GM18519 (cell line): ENCODE data around the gene LRMDA.

Experiments used
- ATAC-seq: cut with Tn5 transposase; IDR thresholded peaks from one replicate; pipeline ENCODE4 v1.9.1; 2021; ENCODE audit warnings: mild to moderate bottlenecking, moderate library complexity; ENCODE audit not compliant: unreplicated experiment, low FRiP score

LRMDA gene

DNA sequence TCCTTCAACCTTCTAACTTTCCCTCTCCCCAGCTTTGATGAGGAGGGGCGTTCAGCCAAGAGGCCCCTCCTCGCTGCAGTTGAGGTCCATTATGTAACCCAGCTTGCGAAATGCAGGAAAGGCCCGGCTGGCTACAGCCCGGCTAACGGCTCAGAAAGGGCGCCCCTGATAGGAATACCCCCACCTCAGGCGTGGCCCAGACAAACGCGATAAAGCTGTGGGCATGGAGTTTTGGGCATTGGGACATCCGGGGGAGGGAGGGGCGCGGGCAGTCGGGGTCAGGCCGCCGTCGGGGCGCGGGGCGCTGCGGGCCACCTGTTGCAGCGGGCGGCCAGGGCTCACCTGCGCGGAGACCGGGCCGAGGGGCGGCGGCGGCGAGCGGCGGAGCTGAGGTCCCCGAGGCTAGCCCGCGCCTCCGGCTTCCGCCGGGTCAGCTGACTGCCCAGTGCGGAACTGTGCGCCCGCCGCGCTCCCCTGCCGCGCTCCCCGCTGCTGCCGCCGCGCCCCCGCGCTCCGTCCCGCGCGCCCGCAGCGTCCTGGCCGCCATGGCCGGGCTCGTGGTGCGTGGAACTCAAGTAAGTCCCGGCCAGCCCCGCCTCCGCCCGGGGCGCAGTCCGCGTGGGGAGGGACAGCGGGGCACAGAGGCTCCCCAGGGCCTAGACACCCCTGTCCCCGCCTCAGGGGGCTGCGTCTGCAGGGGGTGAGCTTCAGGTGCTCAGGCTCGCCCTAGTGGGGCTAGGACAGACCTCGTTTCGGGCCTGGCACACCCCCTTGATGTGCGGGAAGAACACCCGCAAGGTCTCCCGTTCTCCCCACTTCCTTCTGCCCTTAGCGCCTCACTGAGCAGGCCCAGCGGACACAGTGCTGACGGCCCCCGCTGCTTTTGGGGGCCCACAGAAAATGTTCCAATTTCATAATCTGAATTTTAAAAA is at the start of gene LRMDA:
LRMDA (plus strand) TSS at position 445 of the 932 bp plus-strand sequence.
- ATAC-seq, result no peak

DNA sequence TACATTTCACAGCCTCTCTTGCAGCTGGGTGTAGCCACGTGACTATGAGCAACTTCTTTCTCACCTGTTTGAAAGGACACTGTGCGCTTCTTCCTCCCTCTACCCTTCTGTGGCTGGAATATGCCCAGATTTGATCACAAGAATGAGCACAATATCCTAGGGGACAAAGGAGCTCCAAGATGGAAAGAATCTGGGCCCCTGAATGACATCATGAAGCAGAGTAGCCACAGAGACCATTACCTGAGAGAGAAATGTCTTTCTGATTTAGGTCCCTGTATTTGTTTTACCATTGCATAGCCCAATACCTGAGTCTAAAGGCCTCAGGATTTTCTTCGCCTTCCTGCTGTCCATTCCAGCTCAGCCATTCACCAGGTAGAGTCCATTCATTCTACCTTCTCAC is 45.3 kb upstream of the LRMDA start:
- no peak for ATAC-seq

GRCh38 chr10:75388082-75388481 is 43.3 kb upstream of the LRMDA start:
- no peak for ATAC-seq

DNA sequence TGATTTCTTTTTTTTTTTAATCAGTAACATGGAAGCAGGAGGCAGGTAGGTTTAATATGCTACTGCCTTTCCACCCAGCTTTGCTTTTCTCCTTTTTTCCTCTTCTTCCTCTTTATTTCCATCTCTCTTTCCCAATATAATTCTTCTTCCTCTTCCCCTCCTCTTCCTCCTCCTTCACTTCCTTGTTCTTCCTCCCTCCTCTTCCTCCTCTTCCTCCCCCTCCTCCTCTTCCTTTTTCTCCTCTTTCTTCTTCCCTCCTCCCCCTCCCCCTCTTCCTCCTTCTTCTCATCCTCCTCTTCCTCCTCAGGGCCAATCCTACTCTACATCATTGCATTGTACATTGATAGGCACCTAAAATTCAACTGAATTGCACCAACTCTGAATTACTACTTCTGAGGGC is 41.2 kb upstream of the LRMDA start:
- ATAC-seq, result no peak

DNA sequence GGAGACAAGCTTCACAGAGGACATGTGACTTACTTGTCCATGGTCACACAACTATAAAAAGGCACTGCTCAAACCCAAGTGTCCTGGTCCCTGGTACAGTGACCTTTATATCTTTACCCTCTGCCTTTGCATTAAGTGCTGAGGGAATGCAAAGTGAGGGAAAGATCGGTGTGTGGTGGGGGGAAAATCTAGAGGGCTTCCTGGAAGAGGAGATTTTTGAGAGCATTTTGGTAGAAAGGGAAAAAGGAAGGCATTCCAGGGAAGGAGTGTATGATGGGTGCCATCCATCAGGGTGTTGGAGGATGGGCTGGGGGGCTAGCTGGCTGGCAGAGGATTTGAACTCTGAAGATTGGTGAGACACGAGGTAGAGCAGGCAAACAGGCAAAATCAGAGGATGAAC is 39.2 kb upstream of the LRMDA start:
- ATAC-seq, result no peak

DNA sequence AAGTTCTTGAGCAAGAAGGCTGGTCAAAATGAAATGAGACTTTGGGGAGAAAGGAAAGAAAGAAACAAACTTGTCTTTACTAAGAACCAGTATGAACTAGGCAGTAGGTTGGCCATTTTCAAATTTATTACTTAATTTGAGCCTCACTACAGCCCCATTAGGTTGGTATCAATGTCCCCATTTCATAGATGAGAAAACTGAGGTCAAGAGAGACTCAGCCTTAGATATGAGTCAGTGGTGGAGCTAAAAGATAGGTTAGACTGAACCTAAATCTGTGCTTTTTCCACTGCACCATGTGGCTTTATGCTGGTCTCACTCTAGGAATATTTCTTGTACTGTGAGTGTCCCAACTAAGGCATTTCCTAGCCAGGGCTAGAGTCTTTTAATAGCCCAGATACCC is 38.7 kb upstream of the LRMDA start:
- ATAC-seq, result no peak

DNA sequence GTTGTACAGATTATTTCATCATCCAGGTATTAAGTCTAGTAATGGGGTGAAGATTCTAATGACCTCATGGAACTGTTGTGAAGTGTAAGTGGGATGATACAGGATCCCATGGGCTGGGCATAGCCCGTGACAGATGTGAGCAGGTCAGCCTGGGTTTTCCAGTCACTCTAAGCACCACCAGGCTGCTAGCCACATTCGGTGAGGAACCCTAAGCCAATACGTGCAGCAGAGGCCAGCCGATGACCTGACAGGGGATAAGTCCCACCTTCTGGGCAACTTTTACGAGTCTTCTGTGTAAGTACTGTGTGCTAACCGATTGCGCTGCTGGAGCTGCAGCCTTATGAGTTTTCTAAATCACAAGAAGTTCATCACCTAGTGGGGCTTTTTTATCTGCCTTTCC is 37.2 kb upstream of the LRMDA start:
- no peak for ATAC-seq

- ATAC-seq, result no peak
Measured at GRCh38 chr10:75395066-75395931, 36.1 kb upstream of the LRMDA start.

DNA sequence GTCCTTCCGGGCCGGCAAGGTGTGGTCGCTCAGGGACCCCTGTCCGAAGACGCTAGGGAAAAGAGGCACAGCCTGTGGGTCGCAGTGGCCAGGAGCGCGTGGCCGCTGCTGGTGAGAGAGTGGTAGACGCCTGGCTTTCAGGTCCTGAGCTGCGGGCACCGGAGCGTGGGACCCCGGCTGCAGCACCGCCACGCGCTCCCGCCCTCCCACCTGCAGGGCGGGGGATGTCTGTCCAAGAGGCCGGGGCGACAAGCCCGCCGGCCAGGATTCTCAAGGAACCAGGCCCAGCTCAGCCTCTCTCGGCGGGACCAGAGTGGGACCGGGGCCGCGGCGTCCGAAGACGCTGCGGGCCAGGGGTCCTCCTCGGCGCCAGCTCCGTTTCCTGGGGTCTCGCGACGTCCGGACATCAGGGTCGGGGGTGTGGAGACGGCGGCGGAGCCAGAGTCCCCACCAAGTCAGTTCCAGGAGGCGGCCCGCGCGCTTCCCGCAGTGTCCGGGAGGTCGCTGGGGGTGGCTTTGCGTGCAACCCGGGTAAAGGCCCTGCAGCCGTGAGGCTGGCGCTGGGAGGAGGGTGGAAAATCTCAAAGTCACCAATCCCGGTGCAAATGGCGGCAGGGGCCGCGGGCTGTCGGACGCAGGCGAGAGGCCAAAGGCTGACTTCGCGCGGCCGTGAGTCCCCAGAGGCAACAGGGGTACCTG is 35.3 kb upstream of the LRMDA start:
- no peak for ATAC-seq

DNA sequence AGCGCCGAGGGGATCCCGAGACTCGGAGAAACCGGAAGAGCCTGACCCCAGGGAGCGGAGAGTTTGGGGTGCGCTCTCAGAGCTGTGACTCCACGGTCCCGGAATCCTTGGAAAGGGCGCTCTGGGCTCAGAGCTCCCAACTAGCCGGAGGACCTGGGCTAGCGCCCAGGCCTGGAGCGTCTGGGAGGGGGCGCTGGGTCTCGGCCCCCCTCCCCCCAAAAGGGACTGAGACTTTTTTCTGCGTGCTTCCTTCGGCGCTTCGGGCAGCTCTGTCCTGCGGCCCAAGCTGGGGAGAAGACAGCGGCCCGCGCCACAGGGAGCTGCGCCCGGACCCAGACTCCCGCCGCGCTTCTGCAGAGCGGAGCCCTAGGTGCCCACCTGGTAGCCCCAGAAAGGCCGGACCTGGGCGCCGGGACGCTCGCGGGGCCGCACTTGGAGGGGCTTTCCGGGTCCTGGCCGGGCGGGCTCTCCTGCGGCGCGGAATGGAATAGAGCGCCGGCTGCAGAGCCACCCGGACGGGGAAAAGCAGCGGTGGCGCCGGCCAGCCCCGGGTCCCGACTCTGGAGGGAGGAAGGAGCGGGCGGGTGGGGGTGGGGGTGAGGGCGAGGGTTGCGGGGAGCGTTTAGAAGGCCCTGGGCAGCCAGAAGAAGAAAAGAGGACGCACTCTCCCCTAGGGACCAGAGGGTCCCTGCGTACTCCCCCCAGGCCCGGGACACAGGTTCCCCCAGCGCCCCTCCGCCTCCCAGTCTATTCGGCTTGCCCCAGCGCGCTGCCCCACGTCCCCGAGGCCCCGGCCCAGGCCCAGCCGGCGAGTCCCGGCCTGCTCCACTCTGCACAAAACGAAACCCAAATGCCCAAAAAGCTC is 34.6 kb upstream of the LRMDA start:
- ATAC-seq, result no peak

GRCh38 chr10:75397496-75398199 is 33.8 kb upstream of the LRMDA start:
- no peak for ATAC-seq

- no peak for ATAC-seq
Measured at GRCh38 chr10:75398200-75398691, 33.2 kb upstream of the LRMDA start.

GRCh38 chr10:75398692-75399460 is 32.5 kb upstream of the LRMDA start:
- no peak for ATAC-seq

DNA sequence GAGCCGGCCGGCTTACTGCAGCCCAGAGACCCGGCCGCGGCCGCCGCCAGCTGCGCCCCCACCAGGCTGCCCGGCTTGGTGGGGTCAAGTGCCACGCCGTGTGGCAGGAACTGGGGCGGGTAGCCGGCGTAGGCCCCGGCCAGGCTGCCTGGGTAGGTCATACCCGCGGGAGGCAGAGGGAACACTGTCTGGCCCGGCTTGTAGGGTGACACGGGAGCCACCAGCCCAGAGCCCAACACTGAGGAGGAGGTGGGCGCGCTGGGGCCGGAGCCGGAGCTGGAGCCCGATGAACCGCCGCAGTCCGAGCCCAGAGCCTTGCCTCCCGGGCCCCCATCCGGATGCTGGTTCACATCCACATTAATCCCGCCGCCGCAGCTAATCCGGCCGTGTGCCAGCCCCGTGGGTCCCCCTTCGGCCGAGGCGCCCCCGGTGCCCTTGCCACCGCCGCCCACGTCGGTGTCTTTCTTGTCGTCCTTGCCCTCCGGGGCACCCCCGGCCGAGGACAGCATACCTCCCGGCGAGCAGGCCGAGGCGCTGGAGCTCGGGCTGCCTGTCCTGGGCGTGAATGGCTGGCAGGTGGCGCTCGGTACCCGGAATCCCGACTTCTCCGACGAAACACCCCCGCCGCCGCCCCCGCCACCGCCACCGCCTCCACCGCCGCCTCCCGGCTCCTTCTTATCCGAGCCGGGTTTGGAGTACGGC is 31.8 kb upstream of the LRMDA start:
- ATAC-seq, result no peak

- no peak for ATAC-seq
Measured at GRCh38 chr10:75400163-75400770, 31.2 kb upstream of the LRMDA start.

DNA sequence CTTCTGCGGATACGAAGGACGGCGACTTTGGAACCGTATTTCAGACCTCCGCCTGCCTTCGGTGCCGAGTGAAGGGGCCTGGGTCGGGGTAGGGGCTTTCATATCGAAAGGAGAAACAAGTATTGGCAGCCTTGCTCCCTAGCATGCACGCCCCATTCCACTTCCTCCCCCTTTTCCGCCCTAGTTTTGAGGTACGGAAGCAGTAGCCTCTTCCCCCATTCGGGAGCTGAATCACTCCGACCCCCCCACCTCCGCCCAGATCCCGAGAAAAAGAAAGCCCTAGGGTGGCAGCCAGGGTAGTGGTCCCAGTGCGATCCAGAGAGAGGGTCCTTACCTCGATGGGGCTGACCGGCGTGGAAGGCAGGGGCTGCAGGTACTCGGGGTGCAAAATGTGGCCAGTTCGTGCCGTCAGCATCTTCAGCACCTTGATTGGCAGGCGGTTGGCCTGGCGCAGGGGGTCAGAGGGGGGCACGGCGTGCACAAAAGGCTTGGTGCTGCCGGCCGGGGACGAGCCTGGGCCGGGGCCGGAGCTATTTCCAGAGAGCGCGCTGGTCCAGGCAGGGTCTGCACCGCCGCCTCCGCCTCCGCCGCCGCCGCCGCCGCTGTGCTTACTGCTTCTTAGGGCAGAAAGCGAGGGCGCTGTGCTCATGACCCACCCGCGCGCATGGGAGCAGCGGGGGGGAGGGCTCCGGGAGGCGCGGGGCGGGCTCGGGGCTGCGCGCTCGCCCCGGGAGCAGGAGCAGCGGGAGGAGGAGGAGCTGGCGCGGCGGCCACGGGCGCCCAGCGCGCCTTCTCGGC is 30.5 kb upstream of the LRMDA start:
- ATAC-seq, result no peak
